Muscle layer of colon (tissue), 2 donors: ENCODE measurements around the gene ZC3H18.

Experiments
- H3K27ac ChIP-seq: one replicate; pipeline ENCODE4 v1.7.0; 2013; ENCODE audit warnings: low read depth, mild to moderate bottlenecking, low read length, moderate library complexity
- H3K27me3 ChIP-seq, 2 donors: one replicate each; pipeline ENCODE4 v1.7.0; 2013; ENCODE audit warnings: low read length in 2 of 2, mild to moderate bottlenecking in 2 of 2; ENCODE audit not compliant: insufficient read depth in 2 of 2, control insufficient read depth in 1 of 2
- H3K36me3 ChIP-seq: one replicate; pipeline ENCODE4 v1.7.0; 2013; ENCODE audit warnings: mild to moderate bottlenecking, low read length; ENCODE audit not compliant: insufficient read depth
- H3K4me1 ChIP-seq: one replicate; pipeline ENCODE4 v1.7.0; 2013; ENCODE audit warnings: mild to moderate bottlenecking, low read length; ENCODE audit not compliant: insufficient read depth
- H3K4me3 ChIP-seq, 2 donors: one replicate each; pipeline ENCODE4 v1.7.0; 2013; ENCODE audit warnings: low read length in 2 of 2, low read depth in 1 of 2, mild to moderate bottlenecking in 1 of 2, moderate library complexity in 1 of 2
- H3K9ac ChIP-seq: one replicate; pipeline ENCODE4 v1.7.0; 2013; ENCODE audit warnings: low read length
- H3K9me3 ChIP-seq: one replicate; pipeline ENCODE4 v1.7.0; 2013; ENCODE audit warnings: mild to moderate bottlenecking, low read length
- donor health status: abdominal sarcoma.
- donor health status: Adenocarcinoma of cecum.

Gene ZC3H18

DNA sequence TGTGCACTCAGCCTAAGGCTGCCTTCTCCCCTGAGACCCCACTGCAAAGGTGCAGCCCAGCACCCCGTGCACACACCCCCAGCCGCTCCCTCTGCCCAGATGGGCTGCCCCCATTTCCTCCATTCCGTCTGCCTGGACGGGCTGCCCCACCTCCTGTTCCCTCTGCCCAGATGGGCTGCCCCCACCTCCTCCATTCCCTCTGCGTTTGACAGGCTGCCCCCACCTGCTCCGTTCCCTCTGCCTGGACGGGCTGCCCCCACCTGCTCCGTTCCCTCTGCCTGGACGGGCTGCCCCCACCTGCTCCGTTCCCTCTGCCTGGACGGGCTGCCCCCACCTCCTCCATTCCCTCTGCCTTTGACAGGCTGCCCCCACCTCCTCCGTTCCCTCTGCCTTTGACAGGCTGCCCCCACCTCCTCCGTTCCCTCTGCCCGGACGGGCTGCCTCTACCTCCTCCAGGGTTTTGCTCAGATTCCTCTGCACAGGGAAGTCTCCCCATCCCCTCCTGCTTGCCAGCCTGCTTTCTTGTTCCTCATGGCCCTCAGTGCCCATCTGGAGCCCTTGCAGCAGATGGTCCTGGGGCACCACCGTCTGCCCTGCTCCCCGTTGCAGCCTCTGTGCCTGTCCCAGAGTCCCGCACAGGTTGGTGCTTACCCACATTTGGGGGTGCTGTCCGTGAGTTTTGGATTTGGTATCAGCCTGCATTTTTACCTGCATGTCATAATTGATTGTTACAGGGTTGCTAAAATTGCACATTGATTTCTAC is 44.8 kb downstream of the ZC3H18 start:
- H3K9me3 ChIP-seq = no peaks in the 10 kb centered on the region
- H3K36me3 ChIP-seq = peaks cover 38% of the 10 kb centered on the region
- no peaks in the 10 kb centered on the region for H3K27me3 ChIP-seq
- no peak overlapping the region for H3K27ac ChIP-seq
- no peaks in the 10 kb centered on the region for H3K4me1 ChIP-seq
- H3K4me3 ChIP-seq = no peak overlapping the region
- no peak overlapping the region for H3K9ac ChIP-seq

DNA sequence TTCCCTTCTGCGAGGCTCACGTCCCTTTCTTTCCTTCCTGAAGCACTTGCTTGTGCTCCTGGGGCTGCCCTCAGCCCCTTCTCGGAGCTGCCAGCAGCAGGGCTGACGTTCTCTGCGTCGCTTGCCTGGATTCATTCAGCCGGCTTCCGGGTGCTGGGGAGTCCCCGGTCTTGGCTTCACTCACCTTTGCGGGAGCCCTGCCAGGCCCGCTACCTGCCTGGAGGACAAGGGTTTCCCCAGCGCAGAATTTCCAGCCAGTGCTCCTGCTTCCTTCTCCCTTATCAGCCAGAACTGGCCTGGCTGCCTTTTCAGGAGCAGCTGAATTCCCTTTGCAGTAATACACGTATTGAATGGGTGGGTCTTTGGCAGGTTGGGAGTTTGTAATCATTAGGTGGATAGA is 46.1 kb downstream of the ZC3H18 start:
- Histone ChIP-seq H3K9me3 (no peaks in the 10 kb centered on the region), H3K4me3 (no peak overlapping the region), H3K27ac (no peak overlapping the region), H3K27me3 (no peaks in the 10 kb centered on the region), H3K4me1 (no peaks in the 10 kb centered on the region), H3K9ac (no peak overlapping the region), H3K36me3 (peaks cover 26% of the 10 kb centered on the region)

DNA sequence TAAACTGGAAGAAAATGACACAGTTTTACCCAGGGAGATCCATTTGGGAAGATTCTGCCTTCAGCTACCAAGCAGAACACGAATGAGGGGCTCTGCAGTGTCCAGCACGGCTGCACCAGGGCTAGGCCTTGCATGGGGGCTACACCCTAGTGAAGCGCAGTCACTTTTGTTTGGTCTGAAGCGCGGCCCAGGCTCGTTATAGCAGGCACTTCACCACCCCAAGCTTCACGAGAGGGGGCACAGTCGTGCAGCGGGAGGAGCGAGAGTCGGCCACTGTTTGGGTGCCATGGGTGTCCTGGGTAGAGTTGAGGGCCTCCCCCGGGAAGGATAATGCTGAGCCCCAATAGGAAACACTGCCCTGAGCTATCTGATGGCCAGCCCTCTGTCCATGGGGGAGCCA is 46.5 kb downstream of the ZC3H18 start:
- Histone ChIP-seq H3K36me3 (peaks cover 27% of the 10 kb centered on the region), H3K27me3 (no peaks in the 10 kb centered on the region), H3K4me1 (no peaks in the 10 kb centered on the region), H3K4me3 (no peak overlapping the region), H3K27ac (no peak overlapping the region), H3K9me3 (no peaks in the 10 kb centered on the region), H3K9ac (no peak overlapping the region)

DNA sequence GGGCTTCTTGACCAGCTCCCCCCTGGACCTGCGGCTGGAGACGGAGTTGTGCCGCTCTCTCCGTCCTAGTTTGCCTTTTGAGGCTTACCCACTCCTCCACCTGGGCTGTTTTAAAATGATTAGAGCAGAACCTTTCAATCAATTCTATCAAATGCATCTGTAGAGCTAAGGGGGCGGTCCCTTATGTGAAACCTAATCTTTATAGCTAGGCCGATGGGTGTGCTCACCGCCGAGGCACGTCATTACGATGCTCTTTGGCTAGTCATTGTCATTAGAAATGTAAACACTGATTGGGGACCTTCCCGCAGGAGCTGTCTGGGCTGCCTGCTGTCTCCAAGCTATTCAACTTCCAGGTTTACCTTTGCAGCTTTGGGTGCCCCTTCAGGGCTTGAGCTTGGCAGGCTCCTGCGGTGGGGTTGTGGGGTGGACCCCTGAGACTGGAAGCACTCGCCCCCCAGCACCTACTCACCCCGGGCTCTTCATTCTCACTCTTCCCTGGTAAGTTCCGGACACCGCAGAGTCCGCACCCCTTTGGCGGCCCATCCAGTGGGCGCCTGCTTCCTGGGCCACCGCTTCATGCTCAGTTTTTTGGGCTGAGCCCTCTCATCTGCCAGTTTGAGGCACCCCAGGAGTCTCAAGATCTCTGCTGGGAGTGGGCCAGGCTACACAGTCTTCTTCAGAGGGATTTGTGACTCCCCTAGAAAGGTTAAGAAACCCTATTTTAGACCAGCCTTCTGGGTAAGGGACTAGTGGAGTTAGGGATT is 47.2 kb downstream of the ZC3H18 start:
- no peaks in the 10 kb centered on the region for H3K27me3 ChIP-seq
- H3K4me1 ChIP-seq = no peaks in the 10 kb centered on the region
- no peak overlapping the region for H3K27ac ChIP-seq
- no peaks in the 10 kb centered on the region for H3K9me3 ChIP-seq
- H3K4me3 ChIP-seq = no peak overlapping the region
- peaks cover 34% of the 10 kb centered on the region for H3K36me3 ChIP-seq
- no peak overlapping the region for H3K9ac ChIP-seq

DNA sequence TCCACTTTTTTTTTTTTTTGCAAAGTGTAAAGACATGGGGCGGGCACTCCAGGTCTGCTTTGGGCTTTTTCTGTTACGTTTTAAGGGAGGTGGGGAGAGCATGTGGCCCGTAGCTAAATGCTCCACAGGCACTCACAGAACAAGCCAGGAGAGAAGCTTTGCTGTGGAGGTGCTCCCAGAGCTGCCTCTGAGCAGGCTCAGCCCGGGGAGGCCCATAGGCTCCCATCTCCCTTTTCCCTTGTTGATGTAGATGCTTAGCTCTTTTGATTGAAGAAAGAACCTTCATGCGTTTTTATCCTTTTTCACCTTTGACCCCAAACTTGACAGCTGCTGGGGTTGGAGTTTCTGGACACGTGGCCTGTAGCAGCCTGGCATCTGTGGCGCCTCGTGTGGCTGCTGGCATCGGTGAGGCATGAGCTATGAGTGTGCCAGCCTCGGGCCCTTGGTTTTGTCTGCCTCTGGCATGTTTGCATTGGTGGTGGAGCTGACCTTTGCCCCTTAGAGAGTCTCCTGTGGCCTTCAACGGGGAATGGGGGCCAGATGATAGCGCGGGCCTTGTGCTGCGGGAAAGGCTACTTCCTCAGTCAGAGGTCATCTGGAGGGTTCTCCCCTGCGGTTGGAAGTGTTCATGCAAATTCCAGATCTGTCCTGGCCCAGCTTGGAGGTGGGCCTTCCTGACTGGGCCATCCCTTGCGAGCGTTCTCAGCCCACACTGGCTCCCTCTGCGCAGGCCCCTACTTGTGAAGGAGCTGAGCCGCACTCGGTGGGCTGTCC is 48.2 kb downstream of the ZC3H18 start:
- Histone ChIP-seq H3K36me3 (peaks cover 36% of the 10 kb centered on the region), H3K9me3 (no peaks in the 10 kb centered on the region), H3K27me3 (no peaks in the 10 kb centered on the region), H3K4me3 (no peak overlapping the region), H3K27ac (no peak overlapping the region), H3K4me1 (no peaks in the 10 kb centered on the region), H3K9ac (no peak overlapping the region)

DNA sequence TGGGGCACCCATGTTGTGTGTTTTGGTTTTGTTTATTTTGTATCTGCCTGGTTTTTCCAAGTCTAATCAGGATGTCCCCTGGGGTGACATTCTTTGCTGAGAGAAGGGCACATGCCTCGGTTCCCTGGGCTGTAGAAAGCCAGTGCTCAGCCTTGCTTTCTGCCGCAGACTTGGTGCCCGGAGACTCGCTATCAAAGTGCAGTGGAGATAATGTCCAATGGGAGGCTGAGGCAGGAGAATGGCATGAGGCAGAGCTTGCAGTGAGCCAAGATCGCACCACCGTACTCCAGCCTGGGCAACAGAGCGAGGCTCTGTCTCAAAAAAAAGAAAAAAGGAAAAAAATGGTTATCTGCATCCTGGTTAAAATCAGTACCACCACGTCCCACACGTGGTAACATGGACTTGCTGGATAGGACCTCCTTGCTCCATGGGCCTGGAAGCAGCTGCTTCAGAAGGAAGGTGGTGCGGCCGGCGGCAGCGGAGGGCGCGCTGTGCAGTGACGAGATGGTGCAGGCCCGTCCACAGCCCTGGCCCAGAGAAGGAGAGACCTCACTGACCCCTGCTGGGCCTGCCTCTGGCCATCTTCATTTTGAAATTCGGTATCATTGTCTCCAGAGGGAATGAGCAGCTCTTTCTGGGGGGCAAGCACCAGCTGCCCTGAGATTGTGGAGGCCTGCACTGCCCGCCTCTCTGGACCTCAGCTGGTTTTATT is 48.9 kb downstream of the ZC3H18 start:
- Histone ChIP-seq H3K9me3 (no peaks in the 10 kb centered on the region), H3K27me3 (no peaks in the 10 kb centered on the region), H3K9ac (no peak overlapping the region), H3K27ac (no peak overlapping the region), H3K4me3 (no peak overlapping the region), H3K36me3 (peaks cover 42% of the 10 kb centered on the region), H3K4me1 (no peaks in the 10 kb centered on the region)

DNA sequence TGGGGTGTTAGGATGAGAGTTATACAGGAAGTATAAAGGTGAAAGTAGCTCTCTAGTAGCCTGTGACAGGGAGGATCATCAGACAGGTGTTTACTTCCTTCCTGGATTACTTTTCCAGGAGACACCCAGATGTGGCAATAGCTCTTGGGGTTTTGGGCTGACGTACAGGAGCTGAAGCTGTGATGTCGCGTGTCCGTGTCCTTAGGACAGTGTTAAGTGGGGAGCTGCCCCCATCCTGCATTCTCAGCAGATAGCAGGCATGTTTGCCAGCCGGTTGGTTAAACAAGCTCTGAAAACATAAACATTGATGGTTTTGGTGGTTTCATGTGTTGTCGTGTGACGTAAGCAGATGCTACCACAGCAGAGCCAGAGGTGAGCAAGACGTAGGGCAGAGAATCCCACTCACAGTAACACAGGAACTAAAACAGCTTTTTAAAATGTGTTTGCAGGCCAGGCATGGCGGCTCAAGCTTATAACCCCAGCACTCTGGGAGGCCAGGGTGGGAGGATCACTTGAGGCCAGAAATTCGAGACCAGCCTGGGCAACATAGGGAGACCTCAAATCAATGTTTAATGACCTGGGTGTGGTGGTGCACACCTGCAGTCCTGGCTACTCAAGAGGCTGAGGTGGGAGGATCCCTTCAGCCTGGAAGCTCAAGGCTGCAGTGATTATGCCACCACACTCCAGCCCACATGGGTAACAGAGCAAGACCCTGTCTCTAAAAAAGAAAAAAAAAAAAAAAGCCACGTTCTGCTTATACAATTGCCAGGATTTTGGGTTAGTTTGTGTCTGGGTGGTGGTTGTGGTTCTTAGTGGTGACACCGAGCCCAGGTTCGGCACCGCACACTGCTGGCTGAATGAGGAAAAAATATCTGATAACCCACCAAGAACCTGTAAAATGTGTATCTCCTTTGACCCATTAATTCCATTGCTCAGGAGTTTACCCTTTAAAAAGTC is 49.9 kb downstream of the ZC3H18 start:
- H3K27ac ChIP-seq = no peak overlapping the region

DNA sequence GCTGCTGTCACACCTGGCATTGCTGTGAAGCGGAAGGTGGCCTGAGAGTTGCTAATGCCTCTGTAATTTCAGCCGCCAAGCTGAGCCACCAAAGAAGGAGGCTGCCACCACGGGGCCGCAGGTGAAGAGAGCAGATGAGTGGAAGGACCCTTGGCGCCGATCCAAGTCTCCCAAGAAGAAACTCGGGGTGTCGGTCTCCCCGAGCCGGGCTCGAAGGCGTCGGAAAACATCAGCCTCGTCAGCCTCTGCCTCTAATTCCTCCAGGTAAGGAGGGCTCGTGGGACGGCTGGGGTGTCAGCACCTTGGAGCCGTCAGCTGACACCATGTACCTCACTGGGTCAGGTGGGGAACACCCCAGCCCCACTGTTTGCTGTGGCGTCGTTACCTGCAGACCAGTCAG is 51.9 kb downstream of the ZC3H18 start:
- Histone ChIP-seq H3K4me3 (no peak overlapping the region), H3K27me3 (no peaks in the 10 kb centered on the region), H3K4me1 (no peaks in the 10 kb centered on the region), H3K27ac (no peak overlapping the region), H3K9me3 (no peaks in the 10 kb centered on the region), H3K9ac (no peak overlapping the region), H3K36me3 (peaks cover 56% of the 10 kb centered on the region)

More for the DNA sequence above, 49.9 kb downstream of the ZC3H18 start:
- no peaks in the 10 kb centered on the region for H3K4me1 ChIP-seq
- no peaks in the 10 kb centered on the region for H3K27me3 ChIP-seq
- no peak overlapping the region for H3K4me3 ChIP-seq
- H3K9ac ChIP-seq = no peak overlapping the region
- H3K9me3 ChIP-seq = no peaks in the 10 kb centered on the region
- peaks cover 47% of the 10 kb centered on the region for H3K36me3 ChIP-seq

DNA sequence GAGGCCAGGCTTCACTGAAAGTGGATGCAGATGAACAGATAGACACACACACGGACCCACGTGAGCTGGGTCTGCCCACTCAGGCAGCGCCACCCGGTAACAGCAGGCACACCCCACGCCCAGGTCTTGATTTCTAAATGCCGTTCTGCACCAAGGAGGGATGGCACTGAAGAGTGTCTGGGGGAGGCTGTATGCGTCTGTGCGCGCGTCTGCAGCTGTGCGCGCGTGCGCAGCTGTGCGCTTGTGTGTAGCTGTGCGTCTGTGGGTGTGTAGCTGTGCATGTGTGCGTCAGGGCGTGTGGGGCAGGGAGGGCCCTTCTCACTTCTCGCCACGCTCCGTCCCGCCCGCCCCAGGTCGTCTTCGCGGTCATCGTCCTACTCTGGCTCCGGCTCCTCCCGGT is 52.7 kb downstream of the ZC3H18 start:
- H3K9me3 ChIP-seq = no peaks in the 10 kb centered on the region
- peaks cover 60% of the 10 kb centered on the region for H3K36me3 ChIP-seq
- H3K4me3 ChIP-seq = no peak overlapping the region
- no peaks in the 10 kb centered on the region for H3K4me1 ChIP-seq
- H3K9ac ChIP-seq = no peak overlapping the region
- no peaks in the 10 kb centered on the region for H3K27me3 ChIP-seq
- no peak overlapping the region for H3K27ac ChIP-seq

DNA sequence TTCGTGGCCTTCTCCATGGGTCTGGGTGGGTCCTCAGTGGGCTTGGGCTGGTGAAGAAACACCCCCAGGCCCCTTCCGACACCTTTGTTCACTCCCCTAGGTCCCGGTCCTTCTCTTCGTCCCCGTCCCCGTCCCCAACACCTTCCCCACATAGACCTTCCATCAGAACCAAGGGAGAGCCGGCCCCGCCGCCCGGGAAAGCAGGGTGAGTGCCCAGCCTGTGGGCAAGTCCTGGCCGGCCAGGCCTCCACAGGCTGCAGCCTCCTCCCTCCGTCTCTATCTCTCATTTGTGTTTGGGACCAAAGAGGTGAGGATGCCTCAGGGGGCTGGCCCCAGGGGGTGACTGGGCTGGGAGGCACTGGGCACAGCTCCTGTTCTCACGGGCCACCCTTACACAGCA is 53.7 kb downstream of the ZC3H18 start:
- no peak overlapping the region for H3K9ac ChIP-seq
- no peak overlapping the region for H3K27ac ChIP-seq
- peaks cover 68% of the 10 kb centered on the region for H3K36me3 ChIP-seq
- H3K4me3 ChIP-seq = no peak overlapping the region
- H3K4me1 ChIP-seq = no peaks in the 10 kb centered on the region
- H3K9me3 ChIP-seq = no peaks in the 10 kb centered on the region
- no peaks in the 10 kb centered on the region for H3K27me3 ChIP-seq
